HepG2 (cell line): Measurements from ENCODE around the gene TIMM23. TPM values are rescaled to one million over a fixed set of nuclear protein-coding genes. Genes with fewer than 3 reads are reported as not detected.
A peak's percentile ranks its signal among the peaks of the same experiment; 100 is the strongest.

ENCODE experiments used
- HBP1 ChIP-seq: IDR thresholded peaks from 2 replicates; pipeline ENCODE4 v1.6.1; 2016; ENCODE audit warnings: low read depth, control low read depth
- HINFP ChIP-seq: sonication (generic); formaldehyde crosslinking; IDR thresholded peaks from 2 replicates; pipeline ENCODE4 v1.4.0; 2020; ENCODE audit warnings: low read depth, mild to moderate bottlenecking, missing genetic modification reagents
- SP140L ChIP-seq: sonication (generic); formaldehyde crosslinking; IDR thresholded peaks from 2 replicates; pipeline ENCODE4 v1.4.0; 2020; ENCODE audit warnings: missing genetic modification reagents, borderline replicate concordance
- ZNF232 ChIP-seq: sonication (generic); formaldehyde crosslinking; IDR thresholded peaks from 2 replicates; pipeline ENCODE4 v1.4.0; 2020; ENCODE audit warnings: missing genetic modification reagents, borderline replicate concordance
- polyA plus RNA-seq, 8 experiments: library from polyadenylated mRNA; depleted of rRNA in 3 of 8; stranded (reverse) in 7 of 8; unstranded in 1 of 8; fragments of >200 nt; fragmentation: Illumina TruSeq in 4 of 8; extraction: Trizol in 4 of 8; gene quantifications; 2 replicates each; pipeline versions ENCODE4 v1.2.1 to v1.2.3, GENCODE V29; 2011 to 2016; ENCODE audit warnings: low read depth in 4 of 8, missing spikeins in 1 of 8, mixed read lengths in 1 of 8; ENCODE audit not compliant: insufficient read depth in 1 of 8
- total RNA-seq, 5 experiments: library from RNA; depleted of rRNA; stranded (reverse); fragments of >200 nt; fragmentation: Illumina TruSeq; extraction: Trizol; gene quantifications; 2 replicates each; pipeline ENCODE4 v1.2.3, GENCODE V29; 2016; ENCODE audit warnings: low read depth in 1 of 5
- TF ChIP-seq, protein P1 (sequence below): sonication (generic); formaldehyde crosslinking; IDR thresholded peaks from 2 replicates; pipeline ENCODE4 v1.4.0; 2020; ENCODE audit warnings: missing genetic modification reagents
- TF ChIP-seq, protein P2 (sequence below): sonication (generic); formaldehyde crosslinking; IDR thresholded peaks from 2 replicates; pipeline ENCODE4 v1.5.0; 2020; ENCODE audit warnings: mild to moderate bottlenecking, missing genetic modification reagents, borderline replicate concordance

The TIMM23 gene
- total and polyA plus RNA-seq, 2 of the 13 experiments (the other 11 are each of a cell fraction or from before 2014, with no cell fraction given), result 80.2 to 98.6 TPM

DNA sequence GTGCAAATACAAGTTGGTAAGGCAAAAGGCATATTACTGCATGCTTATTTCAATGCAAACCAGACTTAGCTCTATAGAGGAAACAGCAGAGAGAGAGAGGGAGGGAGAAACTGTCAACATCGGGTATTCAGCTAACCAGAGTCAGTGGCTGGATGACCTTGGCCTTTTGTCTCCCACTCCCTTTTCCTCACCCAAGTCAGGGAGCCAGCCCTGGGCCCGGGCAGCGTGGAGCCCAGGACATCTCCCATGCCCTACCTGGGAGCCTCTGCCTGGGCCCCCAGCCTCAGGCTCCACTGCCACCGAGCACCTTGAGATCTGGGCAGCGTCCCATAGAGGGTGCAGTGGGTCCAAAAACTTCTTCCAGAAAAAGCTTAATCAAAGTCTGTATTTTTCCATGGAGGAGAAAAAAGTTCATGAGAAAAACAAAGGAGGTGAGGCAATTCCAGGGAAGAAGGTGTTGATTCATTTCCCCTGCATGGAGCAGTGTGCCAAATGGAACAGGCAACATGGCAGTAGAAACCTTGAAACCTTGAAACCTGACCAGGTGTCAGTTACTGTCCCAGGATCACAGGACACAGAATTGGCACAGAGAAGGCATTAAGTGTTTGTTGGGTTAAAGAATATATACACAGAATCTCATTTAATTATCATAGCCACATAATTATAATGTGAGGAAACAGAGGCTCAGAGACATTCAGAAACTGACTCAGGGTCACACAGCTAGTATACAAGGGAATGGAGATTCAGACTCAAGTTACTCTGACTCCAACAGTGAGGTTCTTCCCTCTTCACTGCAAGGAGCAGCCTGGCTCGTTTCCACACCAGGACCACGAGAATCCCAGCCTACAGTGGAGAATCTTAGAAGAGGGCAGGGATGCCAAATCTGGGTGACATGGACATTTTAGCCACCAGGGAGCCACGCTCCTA lies 63.9 kb downstream of the TIMM23 start (continued):
- no peak for TF ChIP-seq HINFP (CRISPR knock-in tag)
- TF ChIP-seq, protein P1, sequence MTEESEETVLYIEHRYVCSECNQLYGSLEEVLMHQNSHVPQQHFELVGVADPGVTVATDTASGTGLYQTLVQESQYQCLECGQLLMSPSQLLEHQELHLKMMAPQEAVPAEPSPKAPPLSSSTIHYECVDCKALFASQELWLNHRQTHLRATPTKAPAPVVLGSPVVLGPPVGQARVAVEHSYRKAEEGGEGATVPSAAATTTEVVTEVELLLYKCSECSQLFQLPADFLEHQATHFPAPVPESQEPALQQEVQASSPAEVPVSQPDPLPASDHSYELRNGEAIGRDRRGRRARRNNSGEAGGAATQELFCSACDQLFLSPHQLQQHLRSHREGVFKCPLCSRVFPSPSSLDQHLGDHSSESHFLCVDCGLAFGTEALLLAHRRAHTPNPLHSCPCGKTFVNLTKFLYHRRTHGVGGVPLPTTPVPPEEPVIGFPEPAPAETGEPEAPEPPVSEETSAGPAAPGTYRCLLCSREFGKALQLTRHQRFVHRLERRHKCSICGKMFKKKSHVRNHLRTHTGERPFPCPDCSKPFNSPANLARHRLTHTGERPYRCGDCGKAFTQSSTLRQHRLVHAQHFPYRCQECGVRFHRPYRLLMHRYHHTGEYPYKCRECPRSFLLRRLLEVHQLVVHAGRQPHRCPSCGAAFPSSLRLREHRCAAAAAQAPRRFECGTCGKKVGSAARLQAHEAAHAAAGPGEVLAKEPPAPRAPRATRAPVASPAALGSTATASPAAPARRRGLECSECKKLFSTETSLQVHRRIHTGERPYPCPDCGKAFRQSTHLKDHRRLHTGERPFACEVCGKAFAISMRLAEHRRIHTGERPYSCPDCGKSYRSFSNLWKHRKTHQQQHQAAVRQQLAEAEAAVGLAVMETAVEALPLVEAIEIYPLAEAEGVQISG (CRISPR knock-in tag), result peak; percentile 73
- TF ChIP-seq HBP1 (CRISPR knock-in tag), result peak; percentile 79; the same call in 1 of the 2 replicates
- TF ChIP-seq, protein P2, sequence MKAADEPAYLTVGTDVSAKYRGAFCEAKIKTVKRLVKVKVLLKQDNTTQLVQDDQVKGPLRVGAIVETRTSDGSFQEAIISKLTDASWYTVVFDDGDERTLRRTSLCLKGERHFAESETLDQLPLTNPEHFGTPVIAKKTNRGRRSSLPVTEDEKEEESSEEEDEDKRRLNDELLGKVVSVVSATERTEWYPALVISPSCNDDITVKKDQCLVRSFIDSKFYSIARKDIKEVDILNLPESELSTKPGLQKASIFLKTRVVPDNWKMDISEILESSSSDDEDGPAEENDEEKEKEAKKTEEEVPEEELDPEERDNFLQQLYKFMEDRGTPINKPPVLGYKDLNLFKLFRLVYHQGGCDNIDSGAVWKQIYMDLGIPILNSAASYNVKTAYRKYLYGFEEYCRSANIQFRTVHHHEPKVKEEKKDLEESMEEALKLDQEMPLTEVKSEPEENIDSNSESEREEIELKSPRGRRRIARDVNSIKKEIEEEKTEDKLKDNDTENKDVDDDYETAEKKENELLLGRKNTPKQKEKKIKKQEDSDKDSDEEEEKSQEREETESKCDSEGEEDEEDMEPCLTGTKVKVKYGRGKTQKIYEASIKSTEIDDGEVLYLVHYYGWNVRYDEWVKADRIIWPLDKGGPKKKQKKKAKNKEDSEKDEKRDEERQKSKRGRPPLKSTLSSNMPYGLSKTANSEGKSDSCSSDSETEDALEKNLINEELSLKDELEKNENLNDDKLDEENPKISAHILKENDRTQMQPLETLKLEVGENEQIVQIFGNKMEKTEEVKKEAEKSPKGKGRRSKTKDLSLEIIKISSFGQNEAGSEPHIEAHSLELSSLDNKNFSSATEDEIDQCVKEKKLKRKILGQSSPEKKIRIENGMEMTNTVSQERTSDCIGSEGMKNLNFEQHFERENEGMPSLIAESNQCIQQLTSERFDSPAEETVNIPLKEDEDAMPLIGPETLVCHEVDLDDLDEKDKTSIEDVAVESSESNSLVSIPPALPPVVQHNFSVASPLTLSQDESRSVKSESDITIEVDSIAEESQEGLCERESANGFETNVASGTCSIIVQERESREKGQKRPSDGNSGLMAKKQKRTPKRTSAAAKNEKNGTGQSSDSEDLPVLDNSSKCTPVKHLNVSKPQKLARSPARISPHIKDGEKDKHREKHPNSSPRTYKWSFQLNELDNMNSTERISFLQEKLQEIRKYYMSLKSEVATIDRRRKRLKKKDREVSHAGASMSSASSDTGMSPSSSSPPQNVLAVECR (CRISPR knock-in tag), result peak; percentile 72; the same call in 1 of the 2 replicates
- TF ChIP-seq SP140L (CRISPR knock-in tag), result no peak
- peak; percentile 41; the same call in 1 of the 2 replicates for TF ChIP-seq ZNF232 (CRISPR knock-in tag)
